ENCODE measurements around the gene PPP1R14B. TPM values are rescaled to one million over a fixed set of nuclear protein-coding genes. Genes with fewer than 3 reads are reported as not detected.

Gene PPP1R14B
- total and polyA plus RNA-seq, 7 donors, result 129 to 522 (median 236) TPM

DNA sequence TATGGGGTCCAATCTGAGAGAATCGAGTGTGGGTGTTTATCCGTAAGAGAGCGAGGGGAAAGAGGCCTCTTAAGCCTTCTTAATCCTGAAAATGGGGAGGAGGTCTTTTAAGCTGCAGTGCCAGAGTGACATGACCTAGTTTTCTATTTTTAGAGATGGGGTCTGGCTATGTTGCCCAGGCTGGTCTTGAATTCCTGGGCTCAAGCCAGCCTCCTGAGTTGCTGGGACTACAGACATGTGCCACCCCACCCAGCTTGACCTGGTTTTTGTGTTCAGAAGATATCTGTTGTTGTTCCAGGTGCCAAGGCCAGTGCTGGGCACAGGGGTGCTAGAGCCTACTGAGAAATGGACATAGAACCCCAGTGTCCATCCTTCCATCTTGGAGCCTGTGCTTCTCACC, 36.3 kb upstream of the PPP1R14B start:
- Histone ChIP-seq H3K4me1 (peaks cover 25% of the 10 kb centered on the region), H3K27me3 (ENCODE audit: insufficient read depth in 3 of 3, low read length in 2 of 3) (no peaks in the 10 kb centered on the region), H3K4me3 (peak overlapping the region; percentile 79), H3K27ac (no peak overlapping the region), H3K36me3 (ENCODE audit: insufficient read depth in 1 of 2, low read depth in 1 of 2) (peaks cover 0 to 31% of the 10 kb centered on the region in 2 donors), H3K9me3 (no peaks in the 10 kb centered on the region)
- intact Hi-C loops (cut with DNase I), result no loop called here
- DNase-seq (no peak), ATAC-seq (no peak)
- TF ChIP-seq, protein P1, sequence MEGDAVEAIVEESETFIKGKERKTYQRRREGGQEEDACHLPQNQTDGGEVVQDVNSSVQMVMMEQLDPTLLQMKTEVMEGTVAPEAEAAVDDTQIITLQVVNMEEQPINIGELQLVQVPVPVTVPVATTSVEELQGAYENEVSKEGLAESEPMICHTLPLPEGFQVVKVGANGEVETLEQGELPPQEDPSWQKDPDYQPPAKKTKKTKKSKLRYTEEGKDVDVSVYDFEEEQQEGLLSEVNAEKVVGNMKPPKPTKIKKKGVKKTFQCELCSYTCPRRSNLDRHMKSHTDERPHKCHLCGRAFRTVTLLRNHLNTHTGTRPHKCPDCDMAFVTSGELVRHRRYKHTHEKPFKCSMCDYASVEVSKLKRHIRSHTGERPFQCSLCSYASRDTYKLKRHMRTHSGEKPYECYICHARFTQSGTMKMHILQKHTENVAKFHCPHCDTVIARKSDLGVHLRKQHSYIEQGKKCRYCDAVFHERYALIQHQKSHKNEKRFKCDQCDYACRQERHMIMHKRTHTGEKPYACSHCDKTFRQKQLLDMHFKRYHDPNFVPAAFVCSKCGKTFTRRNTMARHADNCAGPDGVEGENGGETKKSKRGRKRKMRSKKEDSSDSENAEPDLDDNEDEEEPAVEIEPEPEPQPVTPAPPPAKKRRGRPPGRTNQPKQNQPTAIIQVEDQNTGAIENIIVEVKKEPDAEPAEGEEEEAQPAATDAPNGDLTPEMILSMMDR (IDR thresholded peaks at IDR 0.05), result no peak
- 90 to 94% (median 92%) methylated on average over 3 of the region's 3 CpGs for WGBS, 3 donors

DNA sequence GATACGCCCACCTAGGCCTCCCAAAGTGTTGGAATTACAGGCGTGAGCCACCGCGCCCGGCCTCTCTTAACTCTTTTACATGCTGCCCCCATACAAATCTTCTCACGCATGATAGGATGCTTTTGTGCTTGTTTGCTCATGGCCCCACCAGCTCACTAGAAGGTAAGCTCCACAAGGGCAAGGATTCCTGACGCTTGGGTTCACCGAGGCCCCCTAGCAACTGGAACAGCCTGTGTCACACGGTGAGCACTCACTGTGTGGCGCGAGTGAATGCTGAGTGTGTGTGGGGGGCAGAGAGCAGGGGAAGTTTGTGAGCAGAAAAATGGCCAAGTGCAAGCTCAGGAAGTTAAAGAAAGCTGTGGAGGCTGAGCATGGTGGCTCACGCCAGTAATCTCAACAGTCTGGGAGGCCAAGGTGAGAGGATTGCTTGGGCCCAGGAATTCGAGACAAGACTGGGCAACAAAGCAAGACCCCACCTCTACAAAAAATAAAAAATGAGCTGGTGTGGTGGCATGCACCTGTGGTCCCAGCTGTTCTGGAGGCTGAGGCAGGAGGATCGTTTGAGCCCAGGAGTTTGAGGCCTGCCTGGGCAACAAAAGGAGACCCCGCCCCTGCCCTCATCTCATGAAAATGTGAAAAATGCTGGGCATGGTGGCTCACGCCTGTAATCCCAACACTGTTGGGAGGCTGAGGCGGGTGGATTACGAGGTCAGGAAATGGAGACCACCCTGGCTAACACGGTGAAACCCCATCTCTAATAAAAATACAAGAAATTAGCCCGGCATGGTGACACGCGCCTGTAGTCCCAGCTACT, 35.4 kb upstream of the PPP1R14B start:
- H3K36me3 ChIP-seq (ENCODE audit: insufficient read depth in 1 of 2, low read depth in 1 of 2), result peaks cover 0 to 40% of the 10 kb centered on the region in 2 donors
- DNase-seq (no peak), ATAC-seq (no peak)
- no peak overlapping the region for H3K27ac ChIP-seq
- no peaks in the 10 kb centered on the region for H3K27me3 ChIP-seq (ENCODE audit: insufficient read depth in 3 of 3, low read length in 2 of 3)
- H3K4me1 ChIP-seq, result peaks cover 23% of the 10 kb centered on the region
- H3K4me3 ChIP-seq, result no peak overlapping the region
- intact Hi-C loops (cut with DNase I), result no loop called here
- no peaks in the 10 kb centered on the region for H3K9me3 ChIP-seq
- WGBS, 3 donors, result 94% methylated on average over 22 of the region's 22 CpGs
- TF ChIP-seq, protein P1 (IDR thresholded peaks at IDR 0.05), result no peak

DNA sequence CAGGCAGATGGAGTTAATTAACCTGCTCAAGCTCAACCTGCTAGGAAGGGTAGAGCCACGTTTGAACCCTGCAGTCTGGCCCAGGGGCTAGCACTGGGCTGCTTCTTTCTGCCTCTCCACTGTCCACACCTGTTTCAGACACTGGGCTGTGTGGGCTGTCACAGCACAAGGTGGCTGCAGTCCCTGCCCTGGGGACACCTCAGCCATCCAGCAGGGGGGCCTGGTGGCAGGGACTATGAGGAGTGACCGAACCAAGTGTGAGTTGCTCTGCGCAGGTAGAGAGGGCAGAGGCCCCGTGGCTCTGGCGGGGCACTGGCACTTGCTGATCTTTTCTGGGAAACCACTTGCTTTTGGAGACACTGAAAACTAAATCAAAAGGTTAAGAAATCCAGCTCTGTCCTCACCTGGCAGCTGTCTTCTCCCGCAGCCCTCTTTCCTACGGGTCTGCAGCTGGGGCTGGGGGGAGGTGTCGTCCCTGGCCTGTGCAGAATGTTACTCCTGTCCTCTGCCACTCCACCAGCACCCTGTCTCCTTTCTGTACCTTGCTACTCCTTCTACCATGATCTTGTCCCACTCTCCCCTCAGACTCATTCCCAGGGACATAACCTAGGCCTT, 31.9 kb upstream of the PPP1R14B start:
- ATAC-seq (no peak), DNase-seq (no peak)
- Histone ChIP-seq H3K4me3 (no peak overlapping the region), H3K27me3 (ENCODE audit: insufficient read depth in 3 of 3, low read length in 2 of 3) (no peaks in the 10 kb centered on the region), H3K27ac (no peak overlapping the region), H3K36me3 (ENCODE audit: insufficient read depth in 1 of 2, low read depth in 1 of 2) (peaks cover 0 to 63% of the 10 kb centered on the region in 2 donors), H3K9me3 (no peaks in the 10 kb centered on the region), H3K4me1 (peaks cover 6% of the 10 kb centered on the region)
- intact Hi-C loops (cut with DNase I), result no loop called here
- TF ChIP-seq, protein P1 (IDR thresholded peaks at IDR 0.05), result no peak
- 80 to 85% (median 81%) methylated on average over 8 of the region's 8 CpGs for WGBS, 3 donors

DNA sequence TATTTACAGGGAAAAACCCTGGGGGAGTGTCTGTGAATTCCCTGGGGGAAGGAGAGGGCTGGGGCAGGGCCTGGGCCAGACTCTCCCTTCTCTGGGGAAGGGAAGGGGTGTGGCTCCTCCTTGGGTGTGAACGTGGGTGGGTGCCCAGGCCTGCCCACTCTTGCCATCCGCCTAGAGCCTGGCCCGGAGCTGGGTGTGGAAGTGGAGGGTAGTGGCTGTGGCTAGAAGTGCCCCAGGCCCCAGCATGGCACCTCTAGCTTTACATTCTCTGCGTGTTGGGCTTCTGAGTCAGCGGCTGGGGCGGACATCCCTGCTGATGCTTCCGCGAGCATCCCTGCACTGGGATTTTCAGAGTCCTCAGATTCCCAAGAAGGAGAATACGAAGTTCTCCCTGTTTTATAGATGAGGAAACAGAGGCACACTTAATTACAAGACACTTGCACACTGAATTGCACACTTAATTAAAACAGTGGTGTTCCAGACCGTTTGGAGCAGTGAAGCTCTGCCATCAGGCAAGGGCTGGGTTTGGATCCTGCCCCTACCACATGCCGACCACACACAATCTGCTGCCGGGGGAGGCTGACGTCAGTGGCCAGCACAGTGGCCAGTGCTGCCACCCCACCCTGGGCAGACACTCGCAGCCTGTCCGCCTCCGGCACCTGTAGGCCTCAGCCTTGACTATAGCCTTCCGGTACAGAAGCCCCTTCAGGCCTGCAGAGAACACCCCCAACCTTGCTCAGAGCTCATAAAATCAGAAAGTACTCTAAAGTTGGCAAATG, 30.1 kb upstream of the PPP1R14B start:
- no peak overlapping the region for H3K4me3 ChIP-seq
- ATAC-seq, result no peak
- peaks cover 0 to 52% of the 10 kb centered on the region in 2 donors for H3K36me3 ChIP-seq (ENCODE audit: insufficient read depth in 1 of 2, low read depth in 1 of 2)

More for the DNA sequence above, 30.1 kb upstream of the PPP1R14B start:
- no peaks in the 10 kb centered on the region for H3K9me3 ChIP-seq
- DNase-seq, result no peak
- no peak overlapping the region for H3K27ac ChIP-seq
- WGBS, 3 donors, result 75 to 85% (median 76%) methylated on average over 17 of the region's 17 CpGs
- TF ChIP-seq, protein P1 (IDR thresholded peaks at IDR 0.05), result no peak
- H3K4me1 ChIP-seq, result peaks cover 5% of the 10 kb centered on the region
- intact Hi-C loops (cut with DNase I), result no loop called here
- no peaks in the 10 kb centered on the region for H3K27me3 ChIP-seq (ENCODE audit: insufficient read depth in 3 of 3, low read length in 2 of 3)

Measured in psoas muscle (tissue), 8 donors.